ENCODE results near the gene RIPOR3.

RIPOR3 gene

GRCh38 chr20:50635676-50636600 lies 55.4 kb downstream of the RIPOR3 start:
- Mint-ChIP-seq H3K27ac (no peak overlapping the region), H3K9me3 (no peaks in the 10 kb centered on the region), H3K4me1 (peaks cover 2% of the 10 kb centered on the region), H3K4me3 (no peak overlapping the region), H3K27me3 (peaks cover 6% of the 10 kb centered on the region), H3K36me3 (no peaks in the 10 kb centered on the region)
- DNase-seq (ENCODE audit: low spot score in 2 of 2) (peak; percentile 67 to 72), ATAC-seq (ENCODE audit: low read depth) (peak; percentile 74)

- DNase-seq (ENCODE audit: low spot score in 2 of 2), result no peak
- no peaks in the 10 kb centered on the region for H3K36me3 Mint-ChIP-seq
Observed at GRCh38 chr20:50635014-50635557, 56.3 kb downstream of the RIPOR3 start.

DNA sequence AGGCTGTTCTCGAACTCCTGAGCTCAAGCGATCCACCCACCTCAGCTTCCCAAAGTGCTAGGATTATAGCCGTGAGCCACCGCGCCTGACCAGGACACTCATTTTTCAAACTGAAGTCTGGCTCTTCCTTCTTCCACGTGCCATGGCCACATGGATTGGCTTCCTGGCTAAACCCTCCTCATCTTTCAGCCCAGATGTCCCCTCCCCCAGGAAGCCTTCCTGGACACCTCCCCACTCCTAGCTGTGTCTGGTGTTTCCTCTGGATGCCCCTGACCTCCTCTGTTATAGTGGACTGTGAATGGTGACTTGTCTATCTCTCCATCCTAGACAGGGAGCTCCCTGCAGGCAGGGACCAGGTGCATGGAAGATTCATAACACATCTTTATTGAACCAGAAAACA lies 57.2 kb downstream of the RIPOR3 start:
- Mint-ChIP-seq H3K36me3 (no peaks in the 10 kb centered on the region), H3K4me3 (no peak overlapping the region), H3K27ac (no peak overlapping the region), H3K4me1 (peaks cover 2% of the 10 kb centered on the region), H3K9me3 (no peaks in the 10 kb centered on the region), H3K27me3 (peaks cover 8% of the 10 kb centered on the region)
- no peak for ATAC-seq (ENCODE audit: low read depth)
- no peak for DNase-seq (ENCODE audit: low spot score in 2 of 2)

More at GRCh38 chr20:50635014-50635557, 56.3 kb downstream of the RIPOR3 start:
- Mint-ChIP-seq H3K4me3 (no peak overlapping the region), H3K27me3 (peaks cover 6% of the 10 kb centered on the region), H3K4me1 (peaks cover 2% of the 10 kb centered on the region), H3K27ac (no peak overlapping the region), H3K9me3 (no peaks in the 10 kb centered on the region)
- no peak for ATAC-seq (ENCODE audit: low read depth)

DNA sequence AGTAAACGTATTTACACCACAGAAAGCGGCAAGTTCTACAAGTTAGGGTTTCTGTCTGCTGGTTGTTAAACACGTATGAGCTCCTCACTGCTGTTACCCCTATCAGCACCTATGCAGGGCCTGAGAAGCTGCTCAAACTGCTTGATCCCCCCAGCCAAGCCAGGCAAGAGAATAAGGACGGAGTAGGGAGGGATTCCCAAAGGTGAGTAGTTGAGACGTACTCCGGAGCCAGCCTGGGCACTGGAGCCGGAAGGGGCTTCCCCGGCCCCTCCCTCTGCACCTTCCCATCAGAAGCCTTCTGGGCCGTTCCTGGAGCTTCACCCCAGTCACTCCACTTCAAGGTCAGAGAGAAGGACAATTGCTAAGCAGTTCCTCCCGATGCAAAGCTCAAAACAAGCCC lies 58.0 kb downstream of the RIPOR3 start:
- no peak for DNase-seq (ENCODE audit: low spot score in 2 of 2)
- no peaks in the 10 kb centered on the region for H3K36me3 Mint-ChIP-seq
- H3K27me3 Mint-ChIP-seq, result peaks cover 14% of the 10 kb centered on the region
- H3K4me1 Mint-ChIP-seq, result peaks cover 3% of the 10 kb centered on the region
- H3K27ac Mint-ChIP-seq, result no peak overlapping the region
- H3K4me3 Mint-ChIP-seq, result no peak overlapping the region
- H3K9me3 Mint-ChIP-seq, result no peaks in the 10 kb centered on the region
- no peak for ATAC-seq (ENCODE audit: low read depth)

GRCh38 chr20:50632701-50633100 lies 58.6 kb downstream of the RIPOR3 start:
- Mint-ChIP-seq H3K9me3 (no peaks in the 10 kb centered on the region), H3K27ac (no peak overlapping the region), H3K4me3 (no peak overlapping the region), H3K36me3 (no peaks in the 10 kb centered on the region), H3K27me3 (peaks cover 18% of the 10 kb centered on the region), H3K4me1 (peaks cover 6% of the 10 kb centered on the region)
- no peak for DNase-seq (ENCODE audit: low spot score in 2 of 2)
- ATAC-seq (ENCODE audit: low read depth), result no peak

- no peak for DNase-seq (ENCODE audit: low spot score in 2 of 2)
- Mint-ChIP-seq H3K4me1 (peaks cover 6% of the 10 kb centered on the region), H3K36me3 (no peaks in the 10 kb centered on the region), H3K9me3 (no peaks in the 10 kb centered on the region), H3K27ac (no peak overlapping the region), H3K4me3 (no peak overlapping the region), H3K27me3 (peaks cover 17% of the 10 kb centered on the region)
- ATAC-seq (ENCODE audit: low read depth), result no peak
Observed at GRCh38 chr20:50632236-50632635, 59.1 kb downstream of the RIPOR3 start.

GRCh38 chr20:50630578-50631263 lies 60.6 kb downstream of the RIPOR3 start:
- H3K27me3 Mint-ChIP-seq, result peaks cover 17% of the 10 kb centered on the region
- DNase-seq (ENCODE audit: low spot score in 2 of 2) (no peak), ATAC-seq (ENCODE audit: low read depth) (no peak)
- H3K9me3 Mint-ChIP-seq, result no peaks in the 10 kb centered on the region
- H3K36me3 Mint-ChIP-seq, result no peaks in the 10 kb centered on the region
- no peak overlapping the region for H3K27ac Mint-ChIP-seq
- H3K4me3 Mint-ChIP-seq, result no peak overlapping the region
- peaks cover 6% of the 10 kb centered on the region for H3K4me1 Mint-ChIP-seq

DNA sequence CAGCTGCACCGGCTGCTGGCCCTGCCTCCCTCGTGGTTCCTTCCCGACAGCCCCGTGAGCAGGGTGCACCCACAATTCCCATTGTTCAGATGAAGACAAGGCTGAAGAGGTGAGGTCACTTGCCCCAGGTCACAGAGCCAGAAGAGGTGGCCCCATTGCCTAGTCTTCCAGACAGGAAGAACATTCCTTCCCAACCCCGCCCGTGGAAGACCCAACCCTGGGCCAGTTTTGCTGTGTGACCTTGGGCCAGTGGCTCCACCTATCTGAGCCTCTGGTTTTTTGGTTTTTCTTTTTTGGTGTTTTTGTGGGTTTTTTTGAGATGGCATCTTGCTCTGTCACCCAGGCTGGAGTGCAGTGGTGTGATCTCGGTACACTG lies 61.7 kb downstream of the RIPOR3 start:
- no peak for DNase-seq (ENCODE audit: low spot score in 2 of 2)
- H3K27me3 Mint-ChIP-seq, result peaks cover 21% of the 10 kb centered on the region
- no peak overlapping the region for H3K27ac Mint-ChIP-seq

GRCh38 chr20:50628853-50629669 lies 62.3 kb downstream of the RIPOR3 start:
- DNase-seq (ENCODE audit: low spot score in 2 of 2), result no peak
- no peaks in the 10 kb centered on the region for H3K36me3 Mint-ChIP-seq
- H3K27me3 Mint-ChIP-seq, result peaks cover 17% of the 10 kb centered on the region
- no peak overlapping the region for H3K4me3 Mint-ChIP-seq
- peaks cover 4% of the 10 kb centered on the region for H3K4me1 Mint-ChIP-seq
- no peaks in the 10 kb centered on the region for H3K9me3 Mint-ChIP-seq
- H3K27ac Mint-ChIP-seq, result no peak overlapping the region
- no peak for ATAC-seq (ENCODE audit: low read depth)

More for the DNA sequence above, 61.7 kb downstream of the RIPOR3 start:
- no peak for ATAC-seq (ENCODE audit: low read depth)
- Mint-ChIP-seq H3K36me3 (no peaks in the 10 kb centered on the region), H3K4me3 (no peak overlapping the region), H3K4me1 (peaks cover 4% of the 10 kb centered on the region), H3K9me3 (no peaks in the 10 kb centered on the region)

GRCh38 chr20:50628332-50628731 lies 63.0 kb downstream of the RIPOR3 start:
- Mint-ChIP-seq H3K36me3 (no peaks in the 10 kb centered on the region), H3K4me3 (no peak overlapping the region), H3K9me3 (no peaks in the 10 kb centered on the region), H3K4me1 (peaks cover 4% of the 10 kb centered on the region), H3K27ac (no peak overlapping the region), H3K27me3 (peaks cover 17% of the 10 kb centered on the region)
- ATAC-seq (ENCODE audit: low read depth) (no peak), DNase-seq (ENCODE audit: low spot score in 2 of 2) (no peak)

DNA sequence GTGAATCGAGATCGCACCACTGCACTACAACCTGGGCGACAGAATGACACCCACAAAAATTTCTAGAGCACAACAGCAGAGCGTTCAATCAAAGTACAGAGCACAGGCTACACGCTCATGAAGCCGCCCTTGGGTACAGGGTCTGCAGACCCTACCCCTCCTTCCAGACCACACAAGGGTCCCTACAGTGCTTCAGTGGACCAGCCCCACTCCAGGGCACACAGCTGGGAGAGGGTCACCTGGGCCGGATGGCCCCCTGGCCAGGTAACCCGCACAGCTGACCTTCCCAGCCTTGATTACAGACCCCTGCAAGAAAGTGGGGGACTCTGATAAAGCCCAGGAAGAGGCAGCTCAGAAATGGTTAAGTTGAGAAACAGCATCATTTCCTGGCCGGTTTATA lies 63.6 kb downstream of the RIPOR3 start:
- ATAC-seq (ENCODE audit: low read depth) (no peak), DNase-seq (ENCODE audit: low spot score in 2 of 2) (no peak)
- Mint-ChIP-seq H3K27me3 (peaks cover 17% of the 10 kb centered on the region), H3K4me3 (no peak overlapping the region), H3K36me3 (no peaks in the 10 kb centered on the region), H3K9me3 (no peaks in the 10 kb centered on the region), H3K4me1 (peaks cover 4% of the 10 kb centered on the region), H3K27ac (no peak overlapping the region)

DNA sequence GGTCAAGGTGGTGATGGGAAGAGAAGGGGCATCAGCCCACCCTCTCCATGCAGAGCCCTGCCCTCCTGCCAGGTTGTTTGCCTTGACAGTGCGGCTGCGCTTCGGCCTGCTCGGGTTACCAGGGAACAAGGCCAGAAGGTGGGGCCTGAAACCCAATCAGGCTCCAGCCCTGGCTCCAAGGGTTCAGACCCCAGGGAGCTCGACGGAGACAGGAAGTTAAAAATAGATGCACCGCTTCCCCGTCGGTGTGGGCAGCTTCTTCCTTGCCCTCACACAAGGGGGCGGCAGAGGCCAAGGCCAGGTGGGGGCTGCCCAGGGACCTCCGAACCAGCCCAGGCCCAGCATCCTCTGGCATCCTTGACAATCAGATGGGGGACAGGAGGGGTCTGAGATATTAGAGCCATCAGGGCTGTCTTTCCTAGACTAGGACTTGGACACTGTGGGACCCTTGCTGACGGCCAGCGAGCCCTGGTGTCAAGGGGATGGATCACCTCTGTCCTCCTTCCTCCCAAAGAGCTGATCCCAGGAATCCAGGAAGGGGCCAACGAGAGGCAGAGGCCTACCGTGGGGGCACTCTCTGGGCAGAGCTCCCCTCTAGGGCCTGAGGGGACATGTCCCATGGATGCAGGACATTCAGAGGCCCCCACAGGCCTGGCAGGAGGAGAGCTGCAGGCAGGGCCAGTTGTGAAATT lies 65.2 kb downstream of the RIPOR3 start:
- Mint-ChIP-seq H3K27ac (no peak overlapping the region), H3K4me1 (peaks cover 4% of the 10 kb centered on the region), H3K27me3 (peaks cover 17% of the 10 kb centered on the region), H3K36me3 (no peaks in the 10 kb centered on the region), H3K4me3 (no peak overlapping the region), H3K9me3 (no peaks in the 10 kb centered on the region)
- DNase-seq (ENCODE audit: low spot score in 2 of 2), result no peak
- no peak for ATAC-seq (ENCODE audit: low read depth)

DNA sequence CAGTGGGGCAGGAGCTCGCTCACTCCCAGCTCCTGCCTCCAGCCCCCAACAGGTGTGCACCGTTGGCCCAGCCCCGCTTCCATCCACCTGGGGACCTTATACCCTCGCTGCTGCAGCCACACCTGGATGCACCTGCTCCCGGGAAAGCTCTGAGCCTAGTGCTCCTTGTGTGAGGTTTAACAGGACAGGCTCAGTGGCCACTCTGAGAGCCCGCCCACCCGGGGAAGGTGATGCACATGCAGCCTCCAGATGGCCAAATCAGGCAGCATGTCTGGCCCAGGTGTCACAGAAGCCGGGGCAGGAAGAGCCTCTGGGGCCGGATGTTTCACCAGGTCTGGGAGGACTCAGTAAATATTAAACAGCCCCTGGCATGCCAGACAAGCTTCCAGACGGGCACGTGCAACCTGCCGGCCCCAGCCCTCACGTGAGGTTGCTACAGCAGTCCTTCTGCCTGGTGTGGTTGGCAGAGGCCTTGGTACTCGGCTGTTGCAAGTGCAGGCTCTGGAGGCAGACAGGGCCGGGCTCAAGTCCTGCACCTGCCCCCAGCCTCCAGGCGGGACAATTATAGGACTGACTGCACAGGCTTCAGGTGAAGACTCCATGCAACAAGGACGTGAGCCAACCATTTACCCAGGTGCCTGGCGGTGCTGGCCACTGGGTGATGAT lies 66.9 kb downstream of the RIPOR3 start:
- peaks cover 18% of the 10 kb centered on the region for H3K27me3 Mint-ChIP-seq
- H3K4me3 Mint-ChIP-seq, result no peak overlapping the region
- no peak for DNase-seq (ENCODE audit: low spot score in 2 of 2)
- H3K4me1 Mint-ChIP-seq, result peaks cover 4% of the 10 kb centered on the region
- peaks cover 3% of the 10 kb centered on the region for H3K36me3 Mint-ChIP-seq
- no peak for ATAC-seq (ENCODE audit: low read depth)
- no peaks in the 10 kb centered on the region for H3K9me3 Mint-ChIP-seq
- no peak overlapping the region for H3K27ac Mint-ChIP-seq
